Urothelium cell line (cell line): Measurements from ENCODE around the gene OR4D11.
"Not testable (repeated sequence)": the region's sequence is repeated elsewhere in the genome, so short reads cannot be mapped to it uniquely, and the experiment has no call there.

ENCODE experiments used
- DNase-seq: peaks from one replicate; pipeline ENCODE4 v3.0.0; 2011; ENCODE audit warnings: low spot score, mixed read lengths
- FAIRE-seq: peaks from 2 replicates; lab custom pipeline; 2011; peaks lifted over from hg19 to GRCh38; lab: Jason Lieb, UNC

The OR4D11 gene

DNA sequence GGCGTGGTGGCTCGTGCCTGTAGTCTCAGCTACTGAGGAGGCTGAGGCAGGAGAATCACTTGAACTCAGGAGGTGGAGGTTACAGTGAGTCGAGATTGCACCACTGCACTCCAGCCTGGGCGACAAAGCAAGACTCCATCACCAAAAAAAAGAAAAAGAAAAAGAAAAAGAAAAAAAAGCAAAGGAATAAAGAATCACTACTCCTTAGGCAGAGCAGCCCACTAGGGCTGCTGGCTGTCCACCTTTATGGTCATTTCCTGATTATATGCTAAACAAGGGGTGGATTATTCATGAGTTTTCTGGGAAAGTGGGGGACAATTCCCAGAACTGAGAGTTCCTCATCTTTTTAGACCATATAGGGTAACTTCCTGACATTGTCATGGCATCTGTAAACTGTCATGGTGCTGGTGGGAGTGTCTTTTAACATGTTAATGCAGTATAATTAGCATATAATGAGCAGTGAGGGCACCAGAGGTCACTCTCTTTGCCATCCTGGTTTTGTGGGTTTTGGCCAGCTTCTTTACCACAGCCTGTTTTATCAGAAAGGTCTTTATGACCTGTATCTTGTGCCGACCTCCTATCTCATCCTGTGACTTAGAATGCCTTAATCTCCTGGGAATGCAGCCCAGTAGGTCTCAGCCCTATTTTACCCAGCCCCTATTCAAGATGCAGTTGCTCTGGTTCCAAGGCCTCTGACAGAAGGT lies 44.4 kb downstream of the OR4D11 start:
- FAIRE-seq, DNase-seq: not testable (repeated sequence)

DNA sequence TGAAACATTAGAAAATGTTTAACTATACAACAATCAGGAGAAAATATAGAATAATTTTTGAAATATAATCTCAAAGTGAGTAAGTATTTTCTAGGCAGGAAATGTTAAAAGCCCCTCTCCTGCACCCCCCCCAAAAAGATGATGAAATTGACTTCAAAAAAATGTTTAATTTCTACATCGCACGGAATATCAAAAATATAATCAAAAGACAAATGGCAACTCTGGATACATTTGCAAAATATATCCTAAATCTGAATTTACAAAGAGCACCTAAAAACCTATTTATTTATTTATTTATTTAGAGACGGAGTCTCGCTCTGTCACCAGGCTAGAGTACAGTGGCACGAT lies 44.9 kb downstream of the OR4D11 start:
- DNase-seq (no peak), FAIRE-seq (no peak)

DNA sequence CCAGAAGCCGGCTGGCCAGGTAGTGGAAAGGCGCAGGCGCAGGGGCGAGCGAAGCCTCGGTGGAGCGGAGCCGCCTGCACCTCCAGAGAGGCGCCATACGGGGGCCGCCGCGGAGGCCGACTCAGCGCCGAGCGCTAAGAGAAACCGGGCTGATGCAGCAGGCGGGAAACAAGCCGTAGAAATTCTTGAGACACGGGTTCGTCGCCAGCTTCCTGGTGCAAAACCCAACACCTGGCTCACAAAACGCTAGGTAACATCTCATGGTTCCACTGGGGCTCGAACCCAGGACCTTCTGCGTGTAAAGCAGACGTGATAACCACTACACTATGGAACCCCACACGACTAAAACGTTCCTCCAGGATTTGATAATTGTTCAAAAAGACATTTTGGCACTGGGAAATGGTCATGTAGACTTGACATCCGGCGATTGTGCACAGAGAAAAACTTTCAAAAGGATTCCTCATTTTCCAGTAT lies 47.0 kb downstream of the OR4D11 start:
- DNase-seq (peak; percentile 78), FAIRE-seq (no peak)

DNA sequence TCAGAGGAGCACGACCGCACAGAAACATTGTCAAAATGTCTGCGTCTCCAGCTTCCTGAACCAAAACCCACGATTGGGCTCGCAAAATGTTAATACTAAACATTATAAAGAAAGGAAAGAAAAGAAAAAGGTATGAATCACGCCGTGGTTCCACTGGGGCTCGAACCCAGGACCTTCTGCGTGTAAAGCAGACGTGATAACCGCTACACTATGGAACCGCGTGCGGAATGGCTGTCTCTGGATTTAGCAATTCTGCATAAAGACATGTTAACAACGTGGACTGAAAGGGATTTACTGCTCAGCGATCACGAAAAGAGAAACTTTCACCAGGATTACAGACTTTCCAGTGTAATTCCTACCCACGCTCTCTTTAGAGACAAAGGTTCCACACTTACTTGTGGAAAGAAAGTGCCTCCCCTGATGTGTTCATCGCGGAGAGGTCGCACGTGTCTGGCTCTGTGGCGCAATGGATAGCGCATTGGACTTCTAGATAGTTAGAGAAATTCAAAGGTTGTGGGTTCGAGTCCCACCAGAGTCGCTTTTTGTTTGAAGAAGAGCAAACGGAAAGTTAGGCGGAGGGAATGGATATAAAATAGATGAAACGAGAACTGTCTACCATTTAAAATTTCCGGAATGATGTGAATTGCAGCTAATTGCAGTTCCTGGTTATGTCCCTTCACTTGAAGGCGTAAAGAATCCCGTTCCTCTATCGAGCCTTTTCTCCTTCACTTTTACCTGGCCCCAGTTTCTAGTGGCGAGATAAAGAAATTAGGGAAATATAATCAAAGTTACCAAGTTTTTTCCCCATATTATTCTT lies 47.7 kb downstream of the OR4D11 start:
- FAIRE-seq (no peak), DNase-seq (no peak)

DNA sequence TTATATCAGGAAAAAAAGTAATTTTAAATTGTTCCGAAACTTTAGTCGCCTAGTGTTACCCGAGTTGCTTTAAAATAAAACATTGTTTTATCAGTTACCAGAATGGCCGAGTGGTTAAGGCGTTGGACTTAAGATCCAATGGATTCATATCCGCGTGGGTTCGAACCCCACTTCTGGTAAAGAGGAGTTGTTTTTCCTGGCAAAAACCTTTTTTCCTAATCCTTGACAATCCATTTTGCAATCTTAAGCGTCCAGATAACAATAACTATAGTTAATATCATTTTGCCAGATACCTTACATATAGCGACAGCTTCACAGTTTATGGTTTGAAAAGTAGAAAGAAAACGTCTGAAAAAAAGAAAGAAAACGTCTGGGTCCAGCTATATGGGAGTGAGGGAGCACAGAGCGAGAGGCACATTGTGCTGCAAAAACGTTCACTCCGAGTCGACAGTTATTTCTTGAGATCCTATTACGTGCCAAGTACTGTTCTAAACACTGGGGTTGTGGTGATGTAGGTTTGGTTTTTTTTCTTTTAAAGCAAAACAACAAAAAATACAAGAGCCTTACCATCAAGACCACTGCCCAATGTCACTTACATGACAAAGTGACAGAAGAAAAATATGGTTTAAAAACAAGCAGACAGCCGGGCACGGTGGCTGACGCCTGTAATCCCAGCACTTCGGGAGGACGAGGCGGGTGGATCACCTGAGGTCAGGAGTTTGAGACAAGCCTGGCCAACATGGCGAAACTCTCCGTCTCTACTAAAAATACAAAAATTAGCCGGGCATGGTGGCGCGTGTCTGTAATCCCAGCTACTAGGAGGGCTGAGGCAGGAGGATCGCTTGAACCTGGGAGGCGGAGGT lies 48.5 kb downstream of the OR4D11 start:
- no peak for FAIRE-seq
- DNase-seq = no peak

DNA sequence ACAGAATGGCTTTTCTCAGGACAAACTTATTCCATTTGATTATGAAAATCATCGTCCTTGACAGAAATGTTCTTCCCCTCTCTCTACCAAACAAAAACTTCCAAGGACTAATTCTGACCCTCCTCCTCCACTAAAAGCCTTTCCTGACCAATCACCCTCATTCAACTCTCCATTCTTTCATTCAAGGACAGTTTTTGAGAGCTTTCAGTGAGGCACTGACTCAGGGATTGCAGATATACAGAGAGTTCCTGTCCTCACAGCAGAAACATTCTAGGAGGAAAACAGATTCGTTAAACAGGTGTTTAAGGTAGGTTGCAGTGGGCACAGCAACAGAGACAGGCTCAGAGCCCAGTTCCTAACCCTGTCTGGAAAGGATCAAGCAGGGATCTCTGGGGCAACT lies 49.5 kb downstream of the OR4D11 start:
- DNase-seq = no peak
- no peak for FAIRE-seq

DNA sequence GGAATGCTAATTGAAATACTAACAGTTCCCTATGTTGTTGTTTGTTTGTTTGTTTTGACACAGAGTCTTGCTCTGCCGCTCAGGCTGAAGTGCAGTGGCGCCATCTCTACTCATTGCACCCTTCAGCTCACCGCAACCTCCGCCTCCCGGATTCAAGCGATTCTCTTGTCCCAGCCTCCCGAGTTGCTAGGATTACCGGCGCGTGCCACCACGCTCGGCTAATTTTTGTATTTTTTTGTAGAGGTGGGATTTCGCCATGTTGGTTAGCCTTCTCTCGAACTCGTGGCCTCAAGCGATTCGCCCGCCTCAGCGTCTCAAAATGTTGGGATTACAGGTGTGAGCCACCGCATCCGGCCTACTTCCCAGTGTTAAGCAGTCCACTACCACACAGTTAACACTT lies 49.9 kb downstream of the OR4D11 start:
- FAIRE-seq (no peak), DNase-seq (no peak)
